ENCODE results near the gene KIF5A. TPM values are rescaled to one million over a fixed set of nuclear protein-coding genes. Genes with fewer than 3 reads are reported as not detected.
A peak's percentile ranks its signal among the peaks of the same experiment; 100 is the strongest.

The KIF5A gene
- total RNA-seq, 4 donors from 2014 or later: 0.08 to 1.2 (median 0.23) TPM

DNA sequence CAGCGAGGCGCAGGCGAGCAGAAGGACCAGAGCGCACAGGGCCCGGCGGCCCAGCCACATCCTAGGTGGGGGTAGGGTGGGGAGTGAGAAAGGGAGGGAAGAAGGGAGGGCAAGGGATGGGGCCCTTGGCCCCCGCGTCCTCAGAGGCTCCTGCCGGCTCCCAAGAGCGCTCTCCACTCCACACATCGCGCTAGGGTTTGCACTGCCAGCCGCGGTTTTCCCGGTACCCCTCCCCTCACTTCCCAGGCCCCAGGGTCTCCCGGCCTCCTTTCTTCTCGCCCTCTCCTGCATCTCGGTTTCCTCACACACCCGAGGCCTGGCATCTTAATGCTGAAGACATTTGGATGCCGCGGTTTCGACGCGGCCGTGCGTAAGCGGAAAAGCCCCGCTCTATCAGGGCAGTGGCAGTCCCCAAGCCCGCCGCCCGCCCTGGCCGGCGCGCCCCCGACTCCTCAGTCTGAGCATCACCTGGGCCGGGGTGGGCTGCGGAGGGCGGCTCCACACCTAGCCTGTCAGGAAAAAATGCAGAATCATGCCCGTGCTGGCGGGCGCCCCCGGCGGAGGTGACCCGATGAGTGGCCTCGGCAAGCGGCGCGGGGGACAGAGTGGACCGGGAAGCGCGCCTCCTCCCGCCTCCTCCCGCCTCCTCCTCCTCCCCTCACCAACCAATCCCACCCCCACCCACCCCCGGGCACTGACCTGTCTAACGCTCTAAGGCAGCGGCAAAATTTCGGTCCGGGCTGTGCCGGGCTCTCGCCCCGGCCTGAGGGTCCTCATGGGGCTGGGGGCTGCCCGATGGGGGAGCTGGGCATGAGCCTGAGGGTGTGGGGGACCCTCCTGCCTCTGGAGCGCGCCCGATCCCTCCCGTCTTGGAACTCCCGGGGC, 82.5 kb downstream of the KIF5A start:
- WGBS, 2 donors: 3 to 8% methylated on average over 27 to 57 of the region's 67 CpGs
- H3K4me3 ChIP-seq (ENCODE audit: low read depth, poor library complexity, severe bottlenecking): peak overlapping the region; percentile 23
- intact Hi-C loops (cut with DNase I; ENCODE audit: low total_unique reads): no loop called here
- TF ChIP-seq, protein P1, sequence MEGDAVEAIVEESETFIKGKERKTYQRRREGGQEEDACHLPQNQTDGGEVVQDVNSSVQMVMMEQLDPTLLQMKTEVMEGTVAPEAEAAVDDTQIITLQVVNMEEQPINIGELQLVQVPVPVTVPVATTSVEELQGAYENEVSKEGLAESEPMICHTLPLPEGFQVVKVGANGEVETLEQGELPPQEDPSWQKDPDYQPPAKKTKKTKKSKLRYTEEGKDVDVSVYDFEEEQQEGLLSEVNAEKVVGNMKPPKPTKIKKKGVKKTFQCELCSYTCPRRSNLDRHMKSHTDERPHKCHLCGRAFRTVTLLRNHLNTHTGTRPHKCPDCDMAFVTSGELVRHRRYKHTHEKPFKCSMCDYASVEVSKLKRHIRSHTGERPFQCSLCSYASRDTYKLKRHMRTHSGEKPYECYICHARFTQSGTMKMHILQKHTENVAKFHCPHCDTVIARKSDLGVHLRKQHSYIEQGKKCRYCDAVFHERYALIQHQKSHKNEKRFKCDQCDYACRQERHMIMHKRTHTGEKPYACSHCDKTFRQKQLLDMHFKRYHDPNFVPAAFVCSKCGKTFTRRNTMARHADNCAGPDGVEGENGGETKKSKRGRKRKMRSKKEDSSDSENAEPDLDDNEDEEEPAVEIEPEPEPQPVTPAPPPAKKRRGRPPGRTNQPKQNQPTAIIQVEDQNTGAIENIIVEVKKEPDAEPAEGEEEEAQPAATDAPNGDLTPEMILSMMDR (IDR thresholded peaks at IDR 0.05): no peak
- TF ChIP-seq POLR2A (IDR thresholded peaks at IDR 0.05): no peak
- DNase-seq (ENCODE audit: low spot score in 2 of 2): peak in 1 of 2 donors; percentile 86

- intact Hi-C loops (cut with DNase I; ENCODE audit: low total_unique reads): no loop called here
- peak within 1 kb of the TSS; percentile 23 for H3K4me3 ChIP-seq (ENCODE audit: low read depth, poor library complexity, severe bottlenecking)
- TF ChIP-seq POLR2A (IDR thresholded peaks at IDR 0.05): no peak
- TF ChIP-seq, protein P1 (IDR thresholded peaks at IDR 0.05): peak in 1 of 3 donors; percentile 53
- 2% methylated on average over 32 to 37 of the region's 58 CpGs for WGBS, 2 donors
- DNase-seq (ENCODE audit: low spot score in 2 of 2): peak in 1 of 2 donors; percentile 86
Measured at GRCh38 chr12:57632958-57633840, 83.4 kb downstream of the KIF5A start, which contains the start of gene B4GALNT1. TSS of gene B4GALNT1 (minus strand) at chr12:57633201. CDS start at chr12:57632132, 1,069 bp downstream.

MicroRNA genes within 50 kb of the gene (microRNA counts, 767-probe panel; counts per million panel counts)
- 0 to 358 counts per million in 2 donors for microRNA hsa-miR-616-3p

Small RNA genes lying within 50 kb of the gene (microRNA-seq; reads per million reads assigned to microRNA genes)
- gene MIR616 (ENCODE audit: borderline number of aligned reads in 1 of 2, borderline replicate concordance in 2 of 2): 0 reads per million in 2 donors
- gene MIR6758 (ENCODE audit: borderline number of aligned reads in 1 of 2, borderline replicate concordance in 2 of 2): 0 reads per million in 2 donors

Other genes with a start within 250 kb of the KIF5A start
- gene R3HDM2, start 119.0 kb upstream of the KIF5A start, total RNA-seq: 10 to 100 TPM; 37.2 to 64.6 (median 54.3) TPM
- not detected for gene INHBC, start 115.3 kb upstream of the KIF5A start, total RNA-seq
- gene INHBE, start 94.7 kb upstream of the KIF5A start, total RNA-seq: not detected
- gene GLI1, start 90.3 kb upstream of the KIF5A start, total RNA-seq: 10 to 100 TPM in 1 of 4 donors, 1 to 10 TPM in 1, under 1 TPM in 2; 0.19 to 13.4 (median 1.9) TPM
- 1 to 10 TPM; 2.3 to 6.6 (median 3.1) TPM for gene ARHGAP9, start 70.2 kb upstream of the KIF5A start, total RNA-seq
- 100 to 1,000 TPM in 1 of 4 donors, 10 to 100 TPM in 3; 37.7 to 386 (median 51.4) TPM for gene MARS1, start 62.0 kb upstream of the KIF5A start, total RNA-seq
- gene DDIT3, start 29.5 kb upstream of the KIF5A start, total RNA-seq: 10 to 100 TPM; 27.6 to 58.2 (median 41.6) TPM
- 10 to 100 TPM; 13.8 to 50.4 (median 26.5) TPM for gene MBD6, start 27.2 kb upstream of the KIF5A start, total RNA-seq
- 100 to 1,000 TPM; 166 to 257 (median 181) TPM for gene DCTN2, start 2.9 kb upstream of the KIF5A start, total RNA-seq
- gene PIP4K2C, start 41.1 kb downstream of the KIF5A start, total RNA-seq: 10 to 100 TPM; 29.1 to 48.9 (median 39.1) TPM
- 10 to 100 TPM in 2 of 4 donors, 1 to 10 TPM in 2; 6.1 to 17.4 (median 11.4) TPM for gene DTX3, start 54.8 kb downstream of the KIF5A start, total RNA-seq
- gene ARHGEF25, start 61.4 kb downstream of the KIF5A start, total RNA-seq: 10 to 100 TPM in 1 of 4 donors, 1 to 10 TPM in 3; 3.8 to 10.3 (median 6.9) TPM
- gene B4GALNT1, start 83.2 kb downstream of the KIF5A start, total RNA-seq: 1 to 10 TPM in 1 of 4 donors, under 1 TPM in 3; 0.19 to 1.7 (median 0.26) TPM
- 100 to 1,000 TPM; 195 to 265 (median 205) TPM for gene OS9, start 144.1 kb downstream of the KIF5A start, total RNA-seq
- 1 to 10 TPM in 3 of 4 donors, under 1 TPM in 1; 0.55 to 1.6 (median 1.3) TPM for gene AGAP2, start 188.7 kb downstream of the KIF5A start, total RNA-seq
- 10 to 100 TPM; 44.9 to 76.4 (median 54.7) TPM for gene TSPAN31, start 195.0 kb downstream of the KIF5A start, total RNA-seq
- gene CDK4, start 202.3 kb downstream of the KIF5A start, total RNA-seq: 10 to 100 TPM; 38.5 to 77.4 (median 54.6) TPM
- 10 to 100 TPM; 10.6 to 16.6 (median 12.8) TPM for gene MARCHF9, start 205.1 kb downstream of the KIF5A start, total RNA-seq
- 1 to 10 TPM in 3 of 4 donors, under 1 TPM in 1; 0.72 to 6.4 (median 1.7) TPM for gene CYP27B1, start 217.0 kb downstream of the KIF5A start, total RNA-seq
- gene METTL1, start 222.1 kb downstream of the KIF5A start, total RNA-seq: 10 to 100 TPM in 3 of 4 donors, 1 to 10 TPM in 1; 5.9 to 13.5 (median 11.0) TPM
- 10 to 100 TPM in 2 of 4 donors, 1 to 10 TPM in 2; 6.3 to 13.2 (median 9.9) TPM for gene EEF1AKMT3, start 222.6 kb downstream of the KIF5A start, total RNA-seq
- 10 to 100 TPM; 29.6 to 41.6 (median 34.5) TPM for gene TSFM, start 232.7 kb downstream of the KIF5A start, total RNA-seq

Measured in lower leg skin (tissue), 4 donors.